HepG2 (cell line): ENCODE measurements around the gene SCAF4. TPM values are rescaled to one million over a fixed set of nuclear protein-coding genes. Genes with fewer than 3 reads are reported as not detected.

Source experiments
- ATAC-seq: fragments of 200-7000 bp; cut with Tn5 transposase; 3 replicates; pipeline ENCODE4 v1.9.1; 2020; ENCODE audit warnings: mild to moderate bottlenecking, moderate library complexity
- BruUV-seq: library from RNA; stranded (reverse); fragments of 400-500 nt; replicated peaks from 2 replicates; lab custom pipeline; 2021; lab: Mats Ljungman, UMichigan
- CTCF ChIA-PET: fragments of 300-600 bp; formaldehyde crosslinking; extraction: SDS; loops from one replicate; lab custom pipeline; 2021; ENCODE audit warnings: low total read pairs, inconsistent platforms, low intra/inter-chr PET ratio; lab: Yijun Ruan, JAX
- POLR2A ChIA-PET: fragments of 350-600 bp; sonication (Branson Sonifier 250); formaldehyde crosslinking; loops from one replicate; lab custom pipeline; 2020; ENCODE audit warnings: antibody characterized with exemption, inconsistent platforms; lab: Yijun Ruan, JAX
- DNase-seq: peaks from one replicate; pipeline ENCODE4 v3.0.0-alpha.2; 2015; ENCODE audit warnings: low spot score
- FAIRE-seq: peaks from 3 replicates; lab custom pipeline; 2011; peaks lifted over from hg19 to GRCh38; lab: Jason Lieb, UNC
- H2AFZ ChIP-seq: one replicate; pipeline ENCODE4 v1.6.1; 2011; ENCODE audit warnings: low read length, inconsistent platforms
- H3K27ac ChIP-seq: fragments of 300-600 bp; 3 replicates; pipeline ENCODE4 v1.8.0; 2011; ENCODE audit warnings: mixed run types, mild to moderate bottlenecking, mixed read lengths, low read length, inconsistent platforms; ENCODE audit not compliant: insufficient read depth; ENCODE audit errors: extremely low read length
- H3K27me3 ChIP-seq, 2 experiments: fragments of 200-600 bp in 1 of 2; 2 replicates in 1 of 2; 3 replicates in 1 of 2; pipeline versions ENCODE4 v1.6.0 to v1.8.0; 2011; ENCODE audit warnings: low read length in 2 of 2, mild to moderate bottlenecking in 2 of 2, moderate library complexity in 2 of 2, inconsistent platforms in 1 of 2; ENCODE audit not compliant: insufficient read depth in 2 of 2, control insufficient read depth in 1 of 2
- H3K36me3 ChIP-seq, 2 experiments: fragments of 200-600 bp in 1 of 2; replicated peaks in 1 of 2; 2 replicates in 1 of 2; 3 replicates in 1 of 2; pipeline versions ENCODE4 v1.5.1 to v1.8.0; 2011; ENCODE audit warnings: low read length in 2 of 2, inconsistent platforms in 1 of 2; ENCODE audit not compliant: insufficient read depth in 2 of 2, control insufficient read depth in 1 of 2
- H3K4me1 ChIP-seq: 2 replicates; pipeline ENCODE4 v1.5.1; 2012; ENCODE audit warnings: low read length, inconsistent platforms; ENCODE audit not compliant: insufficient read depth
- H3K4me2 ChIP-seq: 2 replicates; pipeline ENCODE4 v1.6.0; 2011; ENCODE audit warnings: low read depth, low read length, inconsistent platforms
- H3K4me3 ChIP-seq, 3 experiments: fragments of 200-600 bp in 1 of 3; sonication (generic), shearing (Covaris generic) in 1 of 3; replicated peaks in 1 of 3; 2 replicates each; pipeline ENCODE4 v1.5.1; 2011 to 2016; ENCODE audit warnings: low read length in 3 of 3, inconsistent platforms in 2 of 3, low read depth in 2 of 3, mild to moderate bottlenecking in 2 of 3, control low read depth in 1 of 3, mixed read lengths in 1 of 3; ENCODE audit not compliant: insufficient read depth in 1 of 3
- H3K79me2 ChIP-seq: one replicate; pipeline ENCODE4 v1.6.1; 2011; ENCODE audit warnings: low read length, inconsistent platforms; ENCODE audit not compliant: insufficient read depth
- H3K9ac ChIP-seq: 2 replicates; pipeline ENCODE4 v1.6.0; 2011; ENCODE audit warnings: mild to moderate bottlenecking, low read depth, low read length, inconsistent platforms; ENCODE audit not compliant: insufficient read depth
- H3K9me3 ChIP-seq: 2 replicates; pipeline ENCODE4 v1.5.1; 2012; ENCODE audit warnings: mild to moderate bottlenecking, low read length
- H4K20me1 ChIP-seq: 2 replicates; pipeline ENCODE4 v1.6.0; 2011; ENCODE audit warnings: inconsistent platforms, mild to moderate bottlenecking, low read length, moderate library complexity; ENCODE audit not compliant: insufficient read depth
- EP300 ChIP-seq, 3 experiments: sonication (generic) in 1 of 3; formaldehyde crosslinking in 1 of 3; IDR thresholded peaks; 2 replicates each; pipeline versions ENCODE4 v1.5.1 to v1.6.1; 2011 to 2020; ENCODE audit warnings: low read depth in 2 of 3, low read length in 2 of 3, borderline replicate concordance in 1 of 3, improper control_type of control experiment in 1 of 3, mild to moderate bottlenecking in 1 of 3, missing genetic modification reagents in 1 of 3, moderate library complexity in 1 of 3
- ETV6 ChIP-seq: sonication (generic); formaldehyde crosslinking; conservative IDR thresholded peaks from 2 replicates; pipeline ENCODE4 v1.4.0; 2020; ENCODE audit warnings: missing genetic modification reagents
- FOXP1 ChIP-seq, 2 experiments: fragments of 450-650 bp in 1 of 2; IDR thresholded peaks; 2 replicates each; pipeline ENCODE4 v1.6.1; 2017 to 2018; ENCODE audit warnings: antibody characterized with exemption in 1 of 2
- GTF2F1 ChIP-seq: fragments of 150-350 bp; IDR thresholded peaks from 2 replicates; pipeline ENCODE4 v1.6.1; 2014; ENCODE audit warnings: low read length
- IRF9 ChIP-seq: sonication (generic); formaldehyde crosslinking; IDR thresholded peaks from 2 replicates; pipeline ENCODE4 v1.8.0; 2022; ENCODE audit warnings: missing genetic modification reagents, mild to moderate bottlenecking, borderline replicate concordance
- MAFG ChIP-seq: sonication (generic); formaldehyde crosslinking; IDR thresholded peaks from 2 replicates; pipeline ENCODE4 v1.5.1; 2020; ENCODE audit warnings: mild to moderate bottlenecking, missing genetic modification reagents
- MEF2D ChIP-seq: sonication (generic); formaldehyde crosslinking; IDR thresholded peaks from 2 replicates; pipeline ENCODE4 v1.5.1; 2020; ENCODE audit warnings: mild to moderate bottlenecking, missing genetic modification reagents
- MXD4 ChIP-seq: IDR thresholded peaks from 2 replicates; pipeline ENCODE4 v1.6.1; 2016; ENCODE audit warnings: mild to moderate bottlenecking, missing biosample characterization, missing genetic modification reagents
- NFRKB ChIP-seq: fragments of 450-650 bp; IDR thresholded peaks from 2 replicates; pipeline ENCODE4 v1.6.1; 2017
- SP140L ChIP-seq: sonication (generic); formaldehyde crosslinking; IDR thresholded peaks from 2 replicates; pipeline ENCODE4 v1.4.0; 2020; ENCODE audit warnings: missing genetic modification reagents, borderline replicate concordance
- STAT5B ChIP-seq: sonication (generic); formaldehyde crosslinking; IDR thresholded peaks from 2 replicates; pipeline ENCODE4 v1.4.0; 2020; ENCODE audit warnings: missing genetic modification reagents
- XRCC5 ChIP-seq: fragments of 200-400 bp; formaldehyde crosslinking; optimal IDR thresholded peaks from 2 replicates; pipeline ENCODE3; 2017; ENCODE audit warnings: mild to moderate bottlenecking, low read length
- ZKSCAN5 ChIP-seq: sonication (generic); formaldehyde crosslinking; IDR thresholded peaks from 2 replicates; pipeline ENCODE4 v1.5.1; 2020; ENCODE audit warnings: mild to moderate bottlenecking, missing genetic modification reagents
- ZNF101 ChIP-seq: sonication (generic); formaldehyde crosslinking; IDR thresholded peaks from 2 replicates; pipeline ENCODE4 v1.4.0; 2020; ENCODE audit warnings: mild to moderate bottlenecking, low read depth, missing genetic modification reagents, borderline replicate concordance
- ZNF598 ChIP-seq: sonication (generic); formaldehyde crosslinking; IDR thresholded peaks from 2 replicates; pipeline ENCODE4 v1.5.1; 2020; ENCODE audit warnings: mild to moderate bottlenecking, missing genetic modification reagents, borderline replicate concordance
- ZNF792 ChIP-seq: IDR thresholded peaks from 2 replicates; pipeline ENCODE4 v1.6.1; 2016
- ZSCAN22 ChIP-seq: sonication (generic); formaldehyde crosslinking; IDR thresholded peaks from 2 replicates; pipeline ENCODE4 v1.4.0; 2020; ENCODE audit warnings: mild to moderate bottlenecking, missing genetic modification reagents
- WGBS: methylation state at CpG from one replicate; pipeline ENCODE4 v1.1.6; 2017; ENCODE audit warnings: low lambda C conversion rate; 5-methylcytosine and 5-hydroxymethylcytosine counted together
- in situ Hi-C: cut with HindIII; loops from 2 replicates; pipeline ENCODE4 v1.10.0; 2017; ENCODE audit warnings: low pct_unique_long_range_greater_than_20kb; ENCODE audit not compliant: extremely low pct_ligation_motif_present
- intact Hi-C: fragments of 100-400 bp; cut with micrococcal nuclease; formaldehyde crosslinking; loops from one replicate; pipeline ENCODE4 v1.10.0; 2022; ENCODE audit not compliant: unreplicated experiment
- polyA plus RNA-seq, 8 experiments: library from polyadenylated mRNA; depleted of rRNA in 3 of 8; stranded (reverse) in 7 of 8; unstranded in 1 of 8; fragments of >200 nt; fragmentation: Illumina TruSeq in 4 of 8; extraction: Trizol in 4 of 8; gene quantifications; 2 replicates each; pipeline versions ENCODE4 v1.2.1 to v1.2.3, GENCODE V29; 2011 to 2016; ENCODE audit warnings: low read depth in 4 of 8, missing spikeins in 1 of 8, mixed read lengths in 1 of 8; ENCODE audit not compliant: insufficient read depth in 1 of 8
- total RNA-seq, 5 experiments: library from RNA; depleted of rRNA; stranded (reverse); fragments of >200 nt; fragmentation: Illumina TruSeq; extraction: Trizol; gene quantifications; 2 replicates each; pipeline ENCODE4 v1.2.3, GENCODE V29; 2016; ENCODE audit warnings: low read depth in 1 of 5

SCAF4 gene
- total and polyA plus RNA-seq, 2 of the 13 experiments (the other 11 are each of a cell fraction or from before 2014, with no cell fraction given), result 9.1 to 11.5 TPM

- POLR2A ChIA-PET, result no interaction called here
- no peak overlapping the region for H2AFZ ChIP-seq
- DNase-seq (no peak), ATAC-seq (no peak), FAIRE-seq (no peak)
- intact Hi-C loops (no loop called here), in situ Hi-C loops (no loop called here)
- H3K27me3 ChIP-seq, result no peaks in the 10 kb centered on the region; a peak in 2 of 5 replicates
- H3K27ac ChIP-seq, result no peak overlapping the region
- H3K9me3 ChIP-seq, result no peaks in the 10 kb centered on the region
- H3K79me2 ChIP-seq, result no peaks in the 10 kb centered on the region
- no peaks in the 10 kb centered on the region for H4K20me1 ChIP-seq
- BruUV-seq, result no TSS peak
- no peak overlapping the region for H3K9ac ChIP-seq
- H3K4me2 ChIP-seq, result no peak overlapping the region
- no peak for TF ChIP-seq ZNF598
- TF ChIP-seq NFRKB, result no peak
- TF ChIP-seq STAT5B (CRISPR knock-in tag), result no peak
- no peak for TF ChIP-seq IRF9
- TF ChIP-seq SP140L (CRISPR knock-in tag), result no peak
- TF ChIP-seq ZNF792 (CRISPR knock-in tag), result no peak
- TF ChIP-seq XRCC5, result no peak
- TF ChIP-seq MXD4 (CRISPR knock-in tag), result no peak
- TF ChIP-seq ZKSCAN5 (CRISPR knock-in tag), result no peak
- no peak for TF ChIP-seq ETV6
- no peak for TF ChIP-seq EP300 (IDR thresholded peaks at IDR 0.05; ENCODE audit: low read depth in 2 of 2, low read length in 2 of 2)
- no peak for TF ChIP-seq EP300 (CRISPR knock-in tag; IDR thresholded peaks at IDR 0.05; ENCODE audit: borderline replicate concordance)
- TF ChIP-seq FOXP1 (IDR thresholded peaks at IDR 0.05), result no peak
- TF ChIP-seq FOXP1 (CRISPR knock-in tag; IDR thresholded peaks at IDR 0.05), result no peak
- TF ChIP-seq MAFG (CRISPR knock-in tag), result no peak
- TF ChIP-seq ZNF101 (CRISPR knock-in tag), result no peak
- TF ChIP-seq MEF2D (CRISPR knock-in tag), result no peak
- no peak for TF ChIP-seq ZSCAN22 (CRISPR knock-in tag)
- TF ChIP-seq GTF2F1, result no peak
- no peaks in the 10 kb centered on the region for H3K4me1 ChIP-seq
- WGBS, result 0% methylated on average over 3 of the region's 3 CpGs
- no peaks in the 10 kb centered on the region for H3K36me3 ChIP-seq
- H3K4me3 ChIP-seq, result no peak overlapping the region
- CTCF ChIA-PET, result no interaction called here
Observed at GRCh38 chr21:31752967-31753366, 21.0 kb upstream of the SCAF4 start.
